LNCaP clone FGC (cell line): Measurements from ENCODE around the gene MOB3B.

ENCODE experiments used
- DNase-seq: peaks from one replicate; pipeline ENCODE4 v3.0.0-alpha.2; 2011; ENCODE audit warnings: low read depth
- H3K4me3 ChIP-seq: 2 replicates; pipeline ENCODE4 v1.5.1; 2011; ENCODE audit warnings: mild to moderate bottlenecking, low read depth, low read length, control low read depth
- TF ChIP-seq, protein P1 (sequence below): IDR thresholded peaks from 2 replicates; pipeline ENCODE4 v1.5.1; 2012; ENCODE audit warnings: mild to moderate bottlenecking; ENCODE audit not compliant: control insufficient read depth, insufficient read depth; ENCODE audit errors: extremely low read depth

MOB3B gene

DNA sequence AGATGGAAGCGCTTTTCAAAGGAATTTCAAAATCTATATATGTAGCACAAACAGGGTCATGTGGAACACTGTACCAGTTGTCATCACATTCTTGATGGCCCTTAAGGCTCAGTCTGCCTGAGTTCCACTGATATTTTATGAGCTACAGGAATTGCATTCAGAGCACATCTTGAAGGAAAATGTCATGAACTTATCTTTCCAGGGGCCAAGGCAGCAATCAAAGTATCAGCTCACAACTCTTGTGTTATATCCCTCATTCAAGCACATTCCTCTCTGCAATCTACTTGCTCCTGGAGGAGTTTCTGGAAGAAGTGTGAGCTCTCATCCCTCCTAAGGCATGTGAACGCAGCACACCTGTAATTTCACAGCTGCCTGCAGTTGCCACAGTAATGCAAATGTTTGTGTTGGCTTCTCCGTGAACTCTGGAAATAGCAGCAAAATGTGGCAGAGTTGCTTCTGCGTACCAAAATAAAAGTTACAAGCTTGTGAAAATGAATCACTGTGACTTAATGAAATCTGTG lies 143.0 kb downstream of the MOB3B start:
- TF ChIP-seq, protein P1, sequence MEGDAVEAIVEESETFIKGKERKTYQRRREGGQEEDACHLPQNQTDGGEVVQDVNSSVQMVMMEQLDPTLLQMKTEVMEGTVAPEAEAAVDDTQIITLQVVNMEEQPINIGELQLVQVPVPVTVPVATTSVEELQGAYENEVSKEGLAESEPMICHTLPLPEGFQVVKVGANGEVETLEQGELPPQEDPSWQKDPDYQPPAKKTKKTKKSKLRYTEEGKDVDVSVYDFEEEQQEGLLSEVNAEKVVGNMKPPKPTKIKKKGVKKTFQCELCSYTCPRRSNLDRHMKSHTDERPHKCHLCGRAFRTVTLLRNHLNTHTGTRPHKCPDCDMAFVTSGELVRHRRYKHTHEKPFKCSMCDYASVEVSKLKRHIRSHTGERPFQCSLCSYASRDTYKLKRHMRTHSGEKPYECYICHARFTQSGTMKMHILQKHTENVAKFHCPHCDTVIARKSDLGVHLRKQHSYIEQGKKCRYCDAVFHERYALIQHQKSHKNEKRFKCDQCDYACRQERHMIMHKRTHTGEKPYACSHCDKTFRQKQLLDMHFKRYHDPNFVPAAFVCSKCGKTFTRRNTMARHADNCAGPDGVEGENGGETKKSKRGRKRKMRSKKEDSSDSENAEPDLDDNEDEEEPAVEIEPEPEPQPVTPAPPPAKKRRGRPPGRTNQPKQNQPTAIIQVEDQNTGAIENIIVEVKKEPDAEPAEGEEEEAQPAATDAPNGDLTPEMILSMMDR = no peak
- H3K4me3 ChIP-seq = no peak overlapping the region
- DNase-seq = no peak

DNA sequence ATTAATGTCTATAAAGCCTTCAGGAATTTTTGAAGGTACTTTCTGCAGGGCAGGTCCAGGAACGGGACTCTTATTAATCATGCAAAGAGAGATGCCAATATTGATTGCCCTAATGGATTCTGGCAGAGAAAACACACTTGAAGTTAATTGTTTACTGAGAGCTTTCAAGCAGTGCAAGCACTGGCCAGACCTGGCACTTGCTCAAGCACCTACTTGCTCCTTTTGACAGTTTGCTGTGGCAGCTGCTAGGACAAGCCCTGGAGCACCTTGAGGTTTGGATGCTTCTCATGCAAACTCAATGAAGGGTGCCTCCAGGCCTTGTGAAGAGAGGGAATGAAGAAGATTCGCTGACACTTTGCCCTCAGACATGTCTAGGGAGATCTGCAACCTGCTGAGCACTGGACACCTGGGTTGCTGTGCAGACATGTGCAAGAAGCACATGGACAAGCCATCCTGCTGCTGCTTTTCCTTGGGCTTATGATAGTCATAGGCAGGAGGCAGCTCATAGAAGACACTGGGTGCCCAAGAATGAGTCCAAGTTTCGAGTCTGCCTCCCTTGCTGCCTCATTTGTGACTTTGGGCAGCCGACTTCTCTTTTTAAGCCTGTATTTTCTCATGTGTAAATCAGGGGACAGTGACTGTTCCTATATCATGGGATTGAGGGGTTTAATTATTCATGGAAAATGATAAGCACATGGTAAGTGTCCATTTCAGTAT lies 143.8 kb downstream of the MOB3B start:
- peak; percentile 82 for DNase-seq
- TF ChIP-seq, protein P1 = no peak
- H3K4me3 ChIP-seq = no peak overlapping the region

DNA sequence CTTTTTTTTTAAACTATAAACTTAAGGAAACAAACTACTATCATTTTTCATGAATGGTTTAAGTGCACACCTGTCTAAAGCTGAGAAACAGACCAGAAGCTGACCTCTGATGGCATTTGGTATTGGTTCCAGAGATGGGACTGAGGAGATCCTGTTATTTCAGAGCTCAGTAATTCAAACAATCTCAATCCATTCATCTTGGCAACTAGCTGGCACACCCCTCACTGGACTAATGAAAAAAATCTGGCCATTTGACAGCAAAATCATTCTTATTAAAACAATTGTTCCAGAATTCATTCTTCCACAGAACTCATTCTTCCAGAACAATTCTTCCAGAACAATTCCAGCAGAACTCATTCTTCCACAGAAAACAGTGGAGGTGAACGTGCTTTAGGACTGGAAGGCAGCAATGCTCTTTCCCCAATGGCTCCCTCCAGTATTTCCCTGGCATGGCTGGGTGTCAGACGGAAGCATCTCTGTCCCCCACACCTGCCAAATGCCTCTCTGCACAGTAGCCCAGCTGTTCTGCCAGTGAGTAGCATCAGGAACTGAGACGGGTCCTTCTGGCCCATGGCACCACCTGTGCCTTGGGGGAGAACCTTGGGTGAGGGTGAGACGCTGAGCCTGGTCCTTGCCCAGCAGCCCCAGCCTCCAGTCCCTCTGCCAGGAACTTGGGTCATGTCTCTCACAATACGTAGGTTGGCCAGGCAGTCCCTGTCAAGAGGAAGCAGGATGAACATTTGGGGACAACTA lies 145.2 kb downstream of the MOB3B start:
- no peak for DNase-seq
- H3K4me3 ChIP-seq = no peak overlapping the region
- TF ChIP-seq, protein P1 = no peak

DNA sequence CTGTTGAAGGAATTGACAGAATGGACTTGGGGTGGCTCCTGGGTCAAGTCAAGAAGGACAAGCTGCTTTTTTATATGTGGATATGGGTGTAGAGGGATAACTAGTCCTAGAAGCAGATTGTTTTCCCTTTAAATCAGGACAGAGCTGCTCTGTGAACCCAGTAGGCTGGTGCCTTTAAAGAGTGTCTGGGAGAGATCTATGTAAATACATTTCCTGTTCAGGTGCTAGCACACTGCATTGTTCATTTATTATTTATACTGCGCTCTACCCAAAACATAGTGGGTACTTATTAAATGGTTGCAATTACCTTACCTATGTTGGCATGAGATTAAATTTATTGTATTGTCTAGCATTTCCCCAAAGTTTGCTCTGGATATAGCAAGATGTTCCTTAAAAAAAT lies 146.1 kb downstream of the MOB3B start:
- no peak for DNase-seq
- no peak overlapping the region for H3K4me3 ChIP-seq
- TF ChIP-seq, protein P1 = no peak

DNA sequence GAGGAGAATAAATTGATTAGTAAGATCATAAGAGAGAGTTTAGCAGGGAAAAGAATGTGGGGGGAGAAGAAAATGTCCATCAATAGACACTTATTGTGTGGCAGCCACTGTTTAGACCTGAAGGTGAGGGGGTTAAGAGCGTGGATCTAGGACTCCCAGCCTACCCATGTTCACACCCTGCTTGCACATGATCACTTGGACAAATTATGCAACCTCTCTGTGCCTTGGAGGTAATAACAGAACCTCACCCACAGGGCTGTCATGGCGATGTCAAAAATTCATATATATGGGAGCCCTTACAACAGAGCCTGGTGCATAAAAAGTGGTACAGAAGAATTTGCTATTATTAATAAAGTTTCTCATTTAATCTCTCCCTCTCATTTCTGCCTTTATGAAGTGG lies 146.6 kb downstream of the MOB3B start:
- DNase-seq = no peak
- H3K4me3 ChIP-seq = no peak overlapping the region
- TF ChIP-seq, protein P1 = no peak

DNA sequence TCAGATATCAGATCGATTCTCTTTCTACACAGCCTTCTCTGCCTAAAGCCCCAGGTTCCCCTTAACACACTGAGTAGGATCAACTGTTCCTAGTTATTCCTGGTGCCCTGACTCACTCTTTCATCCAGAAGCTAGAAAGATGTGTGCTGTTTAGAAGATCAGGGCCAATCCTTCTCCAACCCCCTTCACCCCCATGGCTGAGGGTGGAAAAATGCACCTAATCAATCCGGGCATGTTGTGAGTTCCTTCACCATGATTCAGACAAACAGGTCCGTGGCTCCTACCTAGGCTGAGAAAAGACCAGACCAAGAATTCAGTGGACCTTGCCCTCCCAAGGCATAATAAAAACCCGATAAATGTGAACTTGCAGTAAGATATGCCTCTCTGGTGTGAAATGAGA lies 147.3 kb downstream of the MOB3B start:
- TF ChIP-seq, protein P1 = no peak
- DNase-seq = no peak
- H3K4me3 ChIP-seq = no peak overlapping the region
